HepG2 (cell line): ENCODE data around the gene ASXL1. TPM values are rescaled to one million over a fixed set of nuclear protein-coding genes. Genes with fewer than 3 reads are reported as not detected.

ENCODE experiments used
- ATAC-seq: fragments of 200-7000 bp; cut with Tn5 transposase; 3 replicates; pipeline ENCODE4 v1.9.1; 2020; ENCODE audit warnings: mild to moderate bottlenecking, moderate library complexity
- BruUV-seq: library from RNA; stranded (reverse); fragments of 400-500 nt; replicated peaks from 2 replicates; lab custom pipeline; 2021; lab: Mats Ljungman, UMichigan
- CTCF ChIA-PET: fragments of 300-600 bp; formaldehyde crosslinking; extraction: SDS; loops from one replicate; lab custom pipeline; 2021; ENCODE audit warnings: low total read pairs, inconsistent platforms, low intra/inter-chr PET ratio; lab: Yijun Ruan, JAX
- POLR2A ChIA-PET: fragments of 350-600 bp; sonication (Branson Sonifier 250); formaldehyde crosslinking; loops from one replicate; lab custom pipeline; 2020; ENCODE audit warnings: antibody characterized with exemption, inconsistent platforms; lab: Yijun Ruan, JAX
- DNase-seq: peaks from one replicate; pipeline ENCODE4 v3.0.0-alpha.2; 2015; ENCODE audit warnings: low spot score
- FAIRE-seq: peaks from 3 replicates; lab custom pipeline; 2011; peaks lifted over from hg19 to GRCh38; lab: Jason Lieb, UNC
- H2AFZ ChIP-seq: one replicate; pipeline ENCODE4 v1.6.1; 2011; ENCODE audit warnings: low read length, inconsistent platforms
- H3K27ac ChIP-seq: fragments of 300-600 bp; 3 replicates; pipeline ENCODE4 v1.8.0; 2011; ENCODE audit warnings: mixed run types, mild to moderate bottlenecking, mixed read lengths, low read length, inconsistent platforms; ENCODE audit not compliant: insufficient read depth; ENCODE audit errors: extremely low read length
- H3K27me3 ChIP-seq, 2 experiments: fragments of 200-600 bp in 1 of 2; 2 replicates in 1 of 2; 3 replicates in 1 of 2; pipeline versions ENCODE4 v1.6.0 to v1.8.0; 2011; ENCODE audit warnings: low read length in 2 of 2, mild to moderate bottlenecking in 2 of 2, moderate library complexity in 2 of 2, inconsistent platforms in 1 of 2; ENCODE audit not compliant: insufficient read depth in 2 of 2, control insufficient read depth in 1 of 2
- H3K36me3 ChIP-seq, 2 experiments: fragments of 200-600 bp in 1 of 2; replicated peaks in 1 of 2; 2 replicates in 1 of 2; 3 replicates in 1 of 2; pipeline versions ENCODE4 v1.5.1 to v1.8.0; 2011; ENCODE audit warnings: low read length in 2 of 2, inconsistent platforms in 1 of 2; ENCODE audit not compliant: insufficient read depth in 2 of 2, control insufficient read depth in 1 of 2
- H3K4me1 ChIP-seq: 2 replicates; pipeline ENCODE4 v1.5.1; 2012; ENCODE audit warnings: low read length, inconsistent platforms; ENCODE audit not compliant: insufficient read depth
- H3K4me2 ChIP-seq: 2 replicates; pipeline ENCODE4 v1.6.0; 2011; ENCODE audit warnings: low read depth, low read length, inconsistent platforms
- H3K4me3 ChIP-seq, 3 experiments: fragments of 200-600 bp in 1 of 3; sonication (generic), shearing (Covaris generic) in 1 of 3; replicated peaks in 1 of 3; 2 replicates each; pipeline ENCODE4 v1.5.1; 2011 to 2016; ENCODE audit warnings: low read length in 3 of 3, inconsistent platforms in 2 of 3, low read depth in 2 of 3, mild to moderate bottlenecking in 2 of 3, control low read depth in 1 of 3, mixed read lengths in 1 of 3; ENCODE audit not compliant: insufficient read depth in 1 of 3
- H3K79me2 ChIP-seq: one replicate; pipeline ENCODE4 v1.6.1; 2011; ENCODE audit warnings: low read length, inconsistent platforms; ENCODE audit not compliant: insufficient read depth
- H3K9ac ChIP-seq: 2 replicates; pipeline ENCODE4 v1.6.0; 2011; ENCODE audit warnings: mild to moderate bottlenecking, low read depth, low read length, inconsistent platforms; ENCODE audit not compliant: insufficient read depth
- H3K9me3 ChIP-seq: 2 replicates; pipeline ENCODE4 v1.5.1; 2012; ENCODE audit warnings: mild to moderate bottlenecking, low read length
- H4K20me1 ChIP-seq: 2 replicates; pipeline ENCODE4 v1.6.0; 2011; ENCODE audit warnings: inconsistent platforms, mild to moderate bottlenecking, low read length, moderate library complexity; ENCODE audit not compliant: insufficient read depth
- AHR ChIP-seq: IDR thresholded peaks from 2 replicates; pipeline ENCODE4 v1.6.1; 2018; ENCODE audit warnings: missing genetic modification reagents, missing compliant biosample characterization
- ATAD3A ChIP-seq: sonication (generic); formaldehyde crosslinking; IDR thresholded peaks from 2 replicates; pipeline ENCODE4 v1.4.0; 2020; ENCODE audit warnings: missing genetic modification reagents
- EP300 ChIP-seq, 3 experiments: sonication (generic) in 1 of 3; formaldehyde crosslinking in 1 of 3; IDR thresholded peaks; 2 replicates each; pipeline versions ENCODE4 v1.5.1 to v1.6.1; 2011 to 2020; ENCODE audit warnings: low read depth in 2 of 3, low read length in 2 of 3, borderline replicate concordance in 1 of 3, improper control_type of control experiment in 1 of 3, mild to moderate bottlenecking in 1 of 3, missing genetic modification reagents in 1 of 3, moderate library complexity in 1 of 3
- GATAD2A ChIP-seq: IDR thresholded peaks from 2 replicates; pipeline ENCODE4 v1.6.1; 2016
- KLF16 ChIP-seq, 2 experiments: sonication (generic) in 1 of 2; formaldehyde crosslinking in 1 of 2; IDR thresholded peaks; 2 replicates each; pipeline versions ENCODE4 v1.6.1 to v1.8.0; 2016 to 2023; ENCODE audit warnings: missing genetic modification reagents in 2 of 2, missing compliant biosample characterization in 1 of 2
- NRL ChIP-seq: sonication (generic); formaldehyde crosslinking; IDR thresholded peaks from 2 replicates; pipeline ENCODE4 v1.5.0; 2020; ENCODE audit warnings: missing genetic modification reagents, mild to moderate bottlenecking, moderate library complexity, borderline replicate concordance
- POLR2A ChIP-seq, 2 experiments: IDR thresholded peaks; 2 replicates each; pipeline ENCODE4 v1.6.1; 2011; ENCODE audit warnings: low read depth in 2 of 2, low read length in 2 of 2, mild to moderate bottlenecking in 1 of 2, moderate library complexity in 1 of 2; ENCODE audit not compliant: insufficient read depth in 1 of 2
- REPIN1 ChIP-seq: sonication (generic); formaldehyde crosslinking; IDR thresholded peaks from 2 replicates; pipeline ENCODE4 v1.8.0; 2022; ENCODE audit warnings: missing genetic modification reagents, low read depth, mild to moderate bottlenecking, borderline replicate concordance
- TFE3 ChIP-seq: IDR thresholded peaks from 2 replicates; pipeline ENCODE4 v1.6.1; 2016
- ZEB1 ChIP-seq: IDR thresholded peaks from 2 replicates; pipeline ENCODE4 v1.6.1; 2012; ENCODE audit warnings: mild to moderate bottlenecking, low read depth, inconsistent platforms; ENCODE audit not compliant: insufficient replicate concordance
- ZFX ChIP-seq: sonication (generic); formaldehyde crosslinking; IDR thresholded peaks from 2 replicates; pipeline ENCODE4 v1.4.0; 2020; ENCODE audit warnings: mild to moderate bottlenecking, low read depth, missing genetic modification reagents, moderate library complexity
- ZNF121 ChIP-seq: sonication (generic); formaldehyde crosslinking; IDR thresholded peaks from 2 replicates; pipeline ENCODE4 v1.5.0; 2020; ENCODE audit warnings: mild to moderate bottlenecking, missing genetic modification reagents
- ZNF550 ChIP-seq: sonication (generic); formaldehyde crosslinking; IDR thresholded peaks from 2 replicates; pipeline ENCODE4 v1.4.0; 2020; ENCODE audit warnings: mild to moderate bottlenecking, missing genetic modification reagents, borderline replicate concordance
- ZNF674 ChIP-seq: sonication (generic); formaldehyde crosslinking; IDR thresholded peaks from 2 replicates; pipeline ENCODE4 v1.5.0; 2020; ENCODE audit warnings: low read depth, mild to moderate bottlenecking, missing genetic modification reagents
- ZNF724P ChIP-seq: sonication (generic); formaldehyde crosslinking; IDR thresholded peaks from 2 replicates; pipeline ENCODE4 v1.8.0; 2022; ENCODE audit warnings: missing genetic modification reagents, borderline replicate concordance
- ZNF768 ChIP-seq: sonication (generic); formaldehyde crosslinking; IDR thresholded peaks from 2 replicates; pipeline ENCODE4 v1.4.0; 2020; ENCODE audit warnings: missing genetic modification reagents
- ZNF879 ChIP-seq: sonication (generic); formaldehyde crosslinking; IDR thresholded peaks from 2 replicates; pipeline ENCODE4 v1.8.1; 2023; ENCODE audit warnings: missing genetic modification reagents
- WGBS: methylation state at CpG from one replicate; pipeline ENCODE4 v1.1.6; 2017; ENCODE audit warnings: low lambda C conversion rate; 5-methylcytosine and 5-hydroxymethylcytosine counted together
- in situ Hi-C: cut with HindIII; loops from 2 replicates; pipeline ENCODE4 v1.10.0; 2017; ENCODE audit warnings: low pct_unique_long_range_greater_than_20kb; ENCODE audit not compliant: extremely low pct_ligation_motif_present
- intact Hi-C: fragments of 100-400 bp; cut with micrococcal nuclease; formaldehyde crosslinking; loops from one replicate; pipeline ENCODE4 v1.10.0; 2022; ENCODE audit not compliant: unreplicated experiment
- polyA plus RNA-seq, 8 experiments: library from polyadenylated mRNA; depleted of rRNA in 3 of 8; stranded (reverse) in 7 of 8; unstranded in 1 of 8; fragments of >200 nt; fragmentation: Illumina TruSeq in 4 of 8; extraction: Trizol in 4 of 8; gene quantifications; 2 replicates each; pipeline versions ENCODE4 v1.2.1 to v1.2.3, GENCODE V29; 2011 to 2016; ENCODE audit warnings: low read depth in 4 of 8, missing spikeins in 1 of 8, mixed read lengths in 1 of 8; ENCODE audit not compliant: insufficient read depth in 1 of 8
- total RNA-seq, 5 experiments: library from RNA; depleted of rRNA; stranded (reverse); fragments of >200 nt; fragmentation: Illumina TruSeq; extraction: Trizol; gene quantifications; 2 replicates each; pipeline ENCODE4 v1.2.3, GENCODE V29; 2016; ENCODE audit warnings: low read depth in 1 of 5
- TF ChIP-seq, protein P1 (sequence below): sonication (generic); formaldehyde crosslinking; IDR thresholded peaks from 2 replicates; pipeline ENCODE4 v1.4.0; 2020; ENCODE audit warnings: mild to moderate bottlenecking, missing genetic modification reagents
- TF ChIP-seq, protein P2 (sequence below): sonication (generic); formaldehyde crosslinking; IDR thresholded peaks from 2 replicates; pipeline ENCODE4 v1.4.0; 2020; ENCODE audit warnings: missing genetic modification reagents

Gene ASXL1
- total and polyA plus RNA-seq, 2 of the 13 experiments (the other 11 are each of a cell fraction or from before 2014, with no cell fraction given) = 62.1 to 74.8 TPM

DNA sequence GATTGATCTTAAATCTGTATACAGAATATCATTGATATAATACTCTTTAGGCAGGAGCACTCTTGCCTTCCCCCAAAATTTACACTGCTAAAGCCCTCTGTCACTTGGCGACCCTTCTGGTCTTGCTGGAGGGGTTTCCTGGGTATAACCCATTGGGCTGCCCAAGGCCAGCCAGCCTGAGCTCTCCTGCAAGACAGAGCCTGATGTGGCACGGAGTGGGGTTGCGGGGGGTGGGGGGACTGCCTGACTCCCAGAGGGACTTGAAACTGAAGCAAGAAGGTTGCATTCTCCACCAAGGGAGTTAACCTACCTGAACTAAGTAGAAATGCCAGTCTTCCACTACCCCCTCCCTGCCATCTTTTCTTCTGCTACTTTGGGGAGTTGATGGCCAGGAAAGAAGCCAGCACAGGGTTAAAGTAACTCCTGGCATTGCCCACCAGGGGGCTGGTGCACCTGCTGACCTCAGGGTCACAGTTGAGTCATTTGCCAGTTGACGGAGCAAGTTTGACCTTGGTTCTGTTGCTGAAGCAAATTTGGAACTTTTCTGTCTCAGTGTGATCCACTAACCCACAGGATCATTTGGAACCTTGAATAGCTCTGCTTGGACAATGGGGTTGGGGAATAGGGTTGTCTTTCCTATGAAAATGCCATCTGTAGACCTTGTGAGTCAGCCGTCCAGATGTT lies 79.4 kb downstream of the ASXL1 start (continued):
- TF ChIP-seq ZNF550 = no peak
- peak; percentile 96 for TF ChIP-seq AHR

GRCh38 chr20:32438331-32438858 lies 80.3 kb downstream of the ASXL1 start:
- no TSS peak for BruUV-seq
- no peak for FAIRE-seq
- no peak for ATAC-seq
- TF ChIP-seq NRL (0 out of 2 replicates have a peak, but pooled peaks have one; percentile 40), TFE3 (no peak), REPIN1 (no peak), ZNF879 (CRISPR knock-in tag) (no peak), POLR2A (IDR thresholded peaks at IDR 0.05; ENCODE audit: insufficient read depth in 1 of 2, low read depth in 2 of 2, low read length in 2 of 2) (peak in 1 of 2 experiments; percentile 8; a peak in 1 of 4 replicates), ZNF674 (CRISPR knock-in tag) (no peak), ZEB1 (peak; percentile 7), EP300 (IDR thresholded peaks at IDR 0.05; ENCODE audit: low read depth in 2 of 2, low read length in 2 of 2) (no peak), EP300 (CRISPR knock-in tag; IDR thresholded peaks at IDR 0.05; ENCODE audit: borderline replicate concordance) (peak; percentile 28; the same call in 1 of the 2 replicates), ZNF121 (no peak), ZNF724P (CRISPR knock-in tag) (no peak), KLF16 (CRISPR knock-in tag; IDR thresholded peaks at IDR 0.05) (peak in 1 of 2 experiments; percentile 20; a peak in 1 of 4 replicates), GATAD2A (CRISPR knock-in tag) (no peak), ZFX (CRISPR knock-in tag) (peak; percentile 5; the same call in 1 of the 2 replicates), ATAD3A (CRISPR knock-in tag) (0 out of 2 replicates have a peak, but pooled peaks have one; percentile 65), ZNF768 (peak; percentile 44; the same call in 1 of the 2 replicates)
- TF ChIP-seq, protein P1, sequence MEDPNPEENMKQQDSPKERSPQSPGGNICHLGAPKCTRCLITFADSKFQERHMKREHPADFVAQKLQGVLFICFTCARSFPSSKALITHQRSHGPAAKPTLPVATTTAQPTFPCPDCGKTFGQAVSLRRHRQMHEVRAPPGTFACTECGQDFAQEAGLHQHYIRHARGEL (CRISPR knock-in tag) = no peak
- TF ChIP-seq, protein P2, sequence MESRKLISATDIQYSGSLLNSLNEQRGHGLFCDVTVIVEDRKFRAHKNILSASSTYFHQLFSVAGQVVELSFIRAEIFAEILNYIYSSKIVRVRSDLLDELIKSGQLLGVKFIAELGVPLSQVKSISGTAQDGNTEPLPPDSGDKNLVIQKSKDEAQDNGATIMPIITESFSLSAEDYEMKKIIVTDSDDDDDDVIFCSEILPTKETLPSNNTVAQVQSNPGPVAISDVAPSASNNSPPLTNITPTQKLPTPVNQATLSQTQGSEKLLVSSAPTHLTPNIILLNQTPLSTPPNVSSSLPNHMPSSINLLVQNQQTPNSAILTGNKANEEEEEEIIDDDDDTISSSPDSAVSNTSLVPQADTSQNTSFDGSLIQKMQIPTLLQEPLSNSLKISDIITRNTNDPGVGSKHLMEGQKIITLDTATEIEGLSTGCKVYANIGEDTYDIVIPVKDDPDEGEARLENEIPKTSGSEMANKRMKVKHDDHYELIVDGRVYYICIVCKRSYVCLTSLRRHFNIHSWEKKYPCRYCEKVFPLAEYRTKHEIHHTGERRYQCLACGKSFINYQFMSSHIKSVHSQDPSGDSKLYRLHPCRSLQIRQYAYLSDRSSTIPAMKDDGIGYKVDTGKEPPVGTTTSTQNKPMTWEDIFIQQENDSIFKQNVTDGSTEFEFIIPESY (CRISPR knock-in tag) = 0 out of 2 replicates have a peak, but pooled peaks have one; percentile 20

More at GRCh38 chr20:32438331-32438858, 80.3 kb downstream of the ASXL1 start:
- Histone ChIP-seq H3K79me2 (no peaks in the 10 kb centered on the region), H3K4me1 (peaks cover 48% of the 10 kb centered on the region), H3K36me3 (peaks cover 51 to 69% of the 10 kb centered on the region in 2 experiments), H3K27me3 (no peaks in the 10 kb centered on the region), H3K9me3 (no peaks in the 10 kb centered on the region), H3K4me3 (no peak overlapping the region), H3K9ac (no peak overlapping the region), H3K4me2 (no peak overlapping the region), H4K20me1 (peaks cover 22% of the 10 kb centered on the region; the same call in 1 of the 2 replicates), H2AFZ (no peak overlapping the region), H3K27ac (no peak overlapping the region)
- CTCF ChIA-PET = interaction anchor here (1.5 to 1.6 kb wide), 2 partner anchors 47 to 214 kb away, joined by 8 to 16 read pairs; no protein-coding TSS in a partner anchor
- DNase-seq = no peak
- WGBS = 98% methylated on average over 8 of the region's 8 CpGs
- in situ Hi-C loops (loop anchor here (10.0 kb wide), 1 partner anchor 64 kb away; no protein-coding TSS in a partner anchor), intact Hi-C loops (no loop called here)
- POLR2A ChIA-PET = no interaction called here
